ENCODE data around the gene ZFYVE27.

- TF ChIP-seq CTCF (IDR thresholded peaks at IDR 0.05) (no peak), POLR2A (IDR thresholded peaks at IDR 0.05) (no peak)
These were observed 42.6 kb downstream of the ZFYVE27 start for GRCh38 chr10:97779492-97779891.

Data from adrenal gland (tissue), 5 donors.